ENCODE results near the gene FAHD1. TPM values are rescaled to one million over a fixed set of nuclear protein-coding genes. Genes with fewer than 3 reads are reported as not detected.
A peak's percentile ranks its signal among the peaks of the same experiment; 100 is the strongest.

The FAHD1 gene
- total and polyA plus RNA-seq, 4 donors = 17.2 to 32.1 (median 25.6) TPM

DNA sequence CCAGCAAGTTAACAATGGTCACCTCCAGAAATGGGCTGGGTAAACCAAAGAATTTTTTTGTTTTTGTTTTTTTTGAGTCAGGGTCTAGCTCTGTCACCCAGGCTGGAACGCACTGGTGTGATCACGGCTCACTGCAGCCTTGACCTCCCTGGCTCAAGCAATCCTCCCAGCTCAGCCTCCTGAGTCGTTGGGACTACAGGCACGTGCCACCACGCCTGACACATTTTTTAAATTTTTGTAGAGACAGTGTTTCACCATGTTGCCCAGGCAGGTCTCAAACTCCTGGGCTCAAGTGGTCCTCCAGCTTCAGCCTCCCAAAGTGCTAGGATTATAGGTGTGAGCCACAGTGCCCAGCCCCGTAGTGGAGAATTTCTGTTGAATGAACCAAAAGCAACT, 46.3 kb upstream of the FAHD1 start:
- Histone ChIP-seq H3K4me3 (no peak overlapping the region), H3K9ac (ENCODE audit: insufficient read depth in 1 of 2, low read length in 2 of 2) (no peak overlapping the region), H3K4me1 (ENCODE audit: control insufficient read depth in 5 of 5, insufficient read depth in 5 of 5, low read length in 5 of 5) (peaks cover 0 to 14% (median 6%) of the 10 kb centered on the region in 5 donors), H3K36me3 (ENCODE audit: control insufficient read depth in 4 of 4, insufficient read depth in 4 of 4, low read length in 4 of 4) (peaks cover 4 to 37% (median 13%) of the 10 kb centered on the region in 4 donors), H3K27me3 (ENCODE audit: control insufficient read depth in 3 of 3, insufficient read depth in 3 of 3, low read length in 2 of 3) (no peaks in the 10 kb centered on the region), H3K9me3 (ENCODE audit: control insufficient read depth in 4 of 4, insufficient read depth in 3 of 4, low read length in 3 of 4) (no peaks in the 10 kb centered on the region), H3K27ac (ENCODE audit: low read depth in 1 of 2, low read length in 1 of 2) (no peak overlapping the region)
- 78 to 88% methylated on average over 6 of the region's 6 CpGs for WGBS, 2 donors
- no peak for DNase-seq
- no peak for ATAC-seq (ENCODE audit: insufficient read depth, low FRiP score)
- TF ChIP-seq, protein P1, sequence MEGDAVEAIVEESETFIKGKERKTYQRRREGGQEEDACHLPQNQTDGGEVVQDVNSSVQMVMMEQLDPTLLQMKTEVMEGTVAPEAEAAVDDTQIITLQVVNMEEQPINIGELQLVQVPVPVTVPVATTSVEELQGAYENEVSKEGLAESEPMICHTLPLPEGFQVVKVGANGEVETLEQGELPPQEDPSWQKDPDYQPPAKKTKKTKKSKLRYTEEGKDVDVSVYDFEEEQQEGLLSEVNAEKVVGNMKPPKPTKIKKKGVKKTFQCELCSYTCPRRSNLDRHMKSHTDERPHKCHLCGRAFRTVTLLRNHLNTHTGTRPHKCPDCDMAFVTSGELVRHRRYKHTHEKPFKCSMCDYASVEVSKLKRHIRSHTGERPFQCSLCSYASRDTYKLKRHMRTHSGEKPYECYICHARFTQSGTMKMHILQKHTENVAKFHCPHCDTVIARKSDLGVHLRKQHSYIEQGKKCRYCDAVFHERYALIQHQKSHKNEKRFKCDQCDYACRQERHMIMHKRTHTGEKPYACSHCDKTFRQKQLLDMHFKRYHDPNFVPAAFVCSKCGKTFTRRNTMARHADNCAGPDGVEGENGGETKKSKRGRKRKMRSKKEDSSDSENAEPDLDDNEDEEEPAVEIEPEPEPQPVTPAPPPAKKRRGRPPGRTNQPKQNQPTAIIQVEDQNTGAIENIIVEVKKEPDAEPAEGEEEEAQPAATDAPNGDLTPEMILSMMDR (IDR thresholded peaks at IDR 0.05; ENCODE audit: control extremely low read depth, extremely low read depth) = no peak

DNA sequence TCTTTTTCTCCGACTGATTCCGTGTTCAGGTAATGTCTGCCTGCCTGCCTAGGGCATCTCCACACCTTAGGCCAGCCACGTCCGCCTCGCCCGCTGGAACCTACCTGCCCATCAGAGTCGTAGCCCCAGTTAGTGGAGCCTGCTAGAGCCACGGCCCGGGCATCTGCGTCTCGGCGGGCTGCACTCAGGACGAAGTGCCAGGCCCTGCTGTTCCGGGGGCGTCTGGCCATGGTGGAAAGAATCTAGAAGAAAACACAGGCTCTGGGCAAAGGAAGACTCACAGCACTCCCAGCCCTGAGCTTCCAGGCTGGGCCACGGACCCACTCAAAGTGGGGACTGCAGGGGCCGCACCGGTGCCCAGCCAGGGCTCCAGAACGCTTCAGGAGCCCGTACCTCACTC, 45.8 kb upstream of the FAHD1 start:
- ATAC-seq (ENCODE audit: insufficient read depth, low FRiP score) (no peak), DNase-seq (no peak)
- TF ChIP-seq, protein P1 (IDR thresholded peaks at IDR 0.05; ENCODE audit: control extremely low read depth, extremely low read depth) = no peak
- no peaks in the 10 kb centered on the region for H3K9me3 ChIP-seq (ENCODE audit: control insufficient read depth in 4 of 4, insufficient read depth in 3 of 4, low read length in 3 of 4)
- H3K4me3 ChIP-seq = peak overlapping the region; percentile 81
- H3K27ac ChIP-seq (ENCODE audit: low read depth in 1 of 2, low read length in 1 of 2) = peak overlapping the region in 1 of 2 donors; percentile 78
- H3K4me1 ChIP-seq (ENCODE audit: control insufficient read depth in 5 of 5, insufficient read depth in 5 of 5, low read length in 5 of 5) = peaks cover 0 to 14% (median 6%) of the 10 kb centered on the region in 5 donors
- WGBS, 2 donors = 63 to 79% methylated on average over 20 of the region's 20 CpGs
- H3K27me3 ChIP-seq (ENCODE audit: control insufficient read depth in 3 of 3, insufficient read depth in 3 of 3, low read length in 2 of 3) = no peaks in the 10 kb centered on the region
- H3K36me3 ChIP-seq (ENCODE audit: control insufficient read depth in 4 of 4, insufficient read depth in 4 of 4, low read length in 4 of 4) = peaks cover 4 to 37% (median 13%) of the 10 kb centered on the region in 4 donors
- H3K9ac ChIP-seq (ENCODE audit: insufficient read depth in 1 of 2, low read length in 2 of 2) = no peak overlapping the region

DNA sequence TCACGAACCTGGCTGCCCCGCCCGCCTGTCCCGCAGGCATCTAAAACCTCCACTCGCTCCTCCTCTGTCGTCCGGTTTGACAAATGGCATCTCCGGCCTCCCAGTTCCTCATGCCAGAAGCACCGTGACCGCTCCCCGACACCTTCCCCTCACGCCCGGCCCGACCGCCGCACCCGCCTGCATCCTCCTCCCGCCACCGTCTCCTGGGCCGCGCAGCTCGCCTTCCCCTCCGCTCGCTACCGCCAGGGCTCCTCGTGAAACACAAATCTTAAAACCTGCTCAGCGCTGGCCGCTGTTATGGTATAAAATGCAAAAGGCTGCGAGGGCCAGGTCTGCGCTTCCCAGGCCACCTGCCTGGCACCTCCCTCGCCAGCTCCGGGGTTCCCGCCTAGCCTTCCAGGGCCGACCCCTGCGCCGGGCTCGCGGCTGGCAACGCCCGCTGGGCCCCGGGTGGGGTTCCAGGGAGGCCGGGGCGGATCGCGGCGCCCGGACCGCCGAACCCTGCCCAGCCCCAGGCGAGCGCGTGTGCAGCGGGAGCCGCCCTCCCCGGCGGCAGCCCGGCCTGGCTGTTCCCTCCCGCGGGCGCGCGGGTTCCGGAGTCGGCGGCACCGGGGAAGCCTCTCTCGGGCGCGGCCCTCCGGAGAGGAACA, 45.1 kb upstream of the FAHD1 start:
- ATAC-seq (ENCODE audit: insufficient read depth, low FRiP score) = peak; percentile 6
- Histone ChIP-seq H3K4me1 (ENCODE audit: control insufficient read depth in 5 of 5, insufficient read depth in 5 of 5, low read length in 5 of 5) (peaks cover 0 to 14% (median 6%) of the 10 kb centered on the region in 5 donors), H3K9me3 (ENCODE audit: control insufficient read depth in 4 of 4, insufficient read depth in 3 of 4, low read length in 3 of 4) (no peaks in the 10 kb centered on the region), H3K27ac (ENCODE audit: low read depth in 1 of 2, low read length in 1 of 2) (peak overlapping the region; percentile 78 to 93), H3K4me3 (peak overlapping the region; percentile 81), H3K36me3 (ENCODE audit: control insufficient read depth in 4 of 4, insufficient read depth in 4 of 4, low read length in 4 of 4) (peaks cover 0 to 36% (median 11%) of the 10 kb centered on the region in 4 donors), H3K9ac (ENCODE audit: insufficient read depth in 1 of 2, low read length in 2 of 2) (no peak overlapping the region), H3K27me3 (ENCODE audit: control insufficient read depth in 3 of 3, insufficient read depth in 3 of 3, low read length in 2 of 3) (no peaks in the 10 kb centered on the region)
- WGBS, 2 donors = 0 to 1% methylated on average over 56 to 70 of the region's 70 CpGs
- no peak for DNase-seq
- TF ChIP-seq, protein P1 (IDR thresholded peaks at IDR 0.05; ENCODE audit: control extremely low read depth, extremely low read depth) = no peak

Measured in lung (tissue), 12 donors.